Measurements from ENCODE around the gene MT1X. TPM values are rescaled to one million over a fixed set of nuclear protein-coding genes. Genes with fewer than 3 reads are reported as not detected.
A peak's percentile ranks its signal among the peaks of the same experiment; 100 is the strongest.
"Not testable (repeated sequence)": the region's sequence is repeated elsewhere in the genome, so short reads cannot be mapped to it uniquely, and the experiment has no call there.

The MT1X gene
- polyA plus RNA-seq, 4 donors: 93.7 to 776 (median 195) TPM

- Histone ChIP-seq H3K4me3 (ENCODE audit: low read depth in 1 of 3, low read length in 3 of 3) (no peak overlapping the region), H3K9me3 (ENCODE audit: control insufficient read depth in 2 of 2, insufficient read depth in 1 of 2, low read depth in 1 of 2, low read length in 1 of 2) (peaks cover 0 to 4% of the 10 kb centered on the region in 2 donors), H3K4me1 (ENCODE audit: control insufficient read depth in 3 of 3, insufficient read depth in 2 of 3, low read depth in 1 of 3, low read length in 2 of 3) (no peaks in the 10 kb centered on the region), H3K27ac (ENCODE audit: low read depth in 1 of 3, low read length in 2 of 3) (no peak overlapping the region), H3K36me3 (ENCODE audit: control insufficient read depth in 3 of 3, insufficient read depth in 2 of 3, low read depth in 1 of 3, low read length in 3 of 3) (no peaks in the 10 kb centered on the region), H3K27me3 (ENCODE audit: control insufficient read depth in 3 of 3, insufficient read depth in 3 of 3, low read length in 3 of 3) (peaks cover 0 to 5% (median 0%) of the 10 kb centered on the region in 3 donors)
- no peak for DNase-seq
- FAIRE-seq: no peak
- 70 to 90% (median 83%) methylated on average over 3 of the region's 3 CpGs for WGBS, 3 donors
These were observed 34.5 kb downstream of the MT1X start for GRCh38 chr16:56716761-56717160.

GRCh38 chr16:56717532-56717931 is 35.3 kb downstream of the MT1X start:
- not testable (repeated sequence) for DNase-seq; H3K36me3 ChIP-seq (ENCODE audit: control insufficient read depth in 3 of 3, insufficient read depth in 2 of 3, low read depth in 1 of 3, low read length in 3 of 3); H3K27me3 ChIP-seq (ENCODE audit: control insufficient read depth in 3 of 3, insufficient read depth in 3 of 3, low read length in 3 of 3); FAIRE-seq; H3K9me3 ChIP-seq (ENCODE audit: control insufficient read depth in 2 of 2, insufficient read depth in 1 of 2, low read depth in 1 of 2, low read length in 1 of 2); H3K27ac ChIP-seq (ENCODE audit: low read depth in 1 of 3, low read length in 2 of 3); H3K4me1 ChIP-seq (ENCODE audit: control insufficient read depth in 3 of 3, insufficient read depth in 2 of 3, low read depth in 1 of 3, low read length in 2 of 3); H3K4me3 ChIP-seq (ENCODE audit: low read depth in 1 of 3, low read length in 3 of 3)
- 82 to 91% (median 87%) methylated on average over 2 of the region's 2 CpGs for WGBS, 3 donors

DNA sequence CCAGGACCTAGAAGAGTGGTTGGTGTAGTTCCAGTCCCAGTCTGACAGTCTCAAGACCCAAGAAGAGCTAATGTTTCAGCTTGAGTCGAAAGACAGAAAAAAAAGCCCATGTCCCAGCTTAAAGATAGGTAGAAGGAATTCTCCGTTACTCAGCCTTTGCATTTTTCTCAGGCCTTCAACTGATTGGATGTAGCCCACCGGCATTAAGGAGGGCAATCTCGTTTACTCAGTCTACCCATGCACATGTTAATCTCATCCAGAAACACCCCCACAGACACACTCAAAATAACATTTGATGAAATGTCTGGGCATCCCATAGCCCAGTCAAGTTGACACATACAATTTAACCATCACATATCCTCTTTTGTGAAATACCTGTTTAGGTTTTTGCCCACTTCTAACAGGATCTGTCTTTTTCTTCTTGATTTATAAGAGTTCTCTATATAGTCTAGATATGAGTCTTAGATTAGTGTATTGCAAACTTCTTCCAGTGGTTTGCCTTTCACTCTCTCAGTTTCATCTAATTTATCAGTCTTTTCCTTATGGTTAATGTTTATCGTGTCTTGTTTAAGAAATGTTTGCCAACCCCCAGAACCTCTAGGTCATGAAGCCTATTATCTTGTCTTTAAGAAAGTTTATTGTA is 40.1 kb downstream of the MT1X start:
- no peak overlapping the region for H3K27ac ChIP-seq (ENCODE audit: low read depth in 1 of 3, low read length in 2 of 3)
- H3K27me3 ChIP-seq (ENCODE audit: control insufficient read depth in 3 of 3, insufficient read depth in 3 of 3, low read length in 3 of 3): peaks cover 0 to 2% (median 0%) of the 10 kb centered on the region in 3 donors
- no peaks in the 10 kb centered on the region for H3K9me3 ChIP-seq (ENCODE audit: control insufficient read depth in 2 of 2, insufficient read depth in 1 of 2, low read depth in 1 of 2, low read length in 1 of 2)
- 65 to 84% (median 71%) methylated on average over 5 of the region's 5 CpGs for WGBS, 3 donors
- no peaks in the 10 kb centered on the region for H3K4me1 ChIP-seq (ENCODE audit: control insufficient read depth in 3 of 3, insufficient read depth in 2 of 3, low read depth in 1 of 3, low read length in 2 of 3)
- no peak for DNase-seq
- no peak overlapping the region for H3K4me3 ChIP-seq (ENCODE audit: low read depth in 1 of 3, low read length in 3 of 3)
- FAIRE-seq: no peak
- no peaks in the 10 kb centered on the region for H3K36me3 ChIP-seq (ENCODE audit: control insufficient read depth in 3 of 3, insufficient read depth in 2 of 3, low read depth in 1 of 3, low read length in 3 of 3)

DNA sequence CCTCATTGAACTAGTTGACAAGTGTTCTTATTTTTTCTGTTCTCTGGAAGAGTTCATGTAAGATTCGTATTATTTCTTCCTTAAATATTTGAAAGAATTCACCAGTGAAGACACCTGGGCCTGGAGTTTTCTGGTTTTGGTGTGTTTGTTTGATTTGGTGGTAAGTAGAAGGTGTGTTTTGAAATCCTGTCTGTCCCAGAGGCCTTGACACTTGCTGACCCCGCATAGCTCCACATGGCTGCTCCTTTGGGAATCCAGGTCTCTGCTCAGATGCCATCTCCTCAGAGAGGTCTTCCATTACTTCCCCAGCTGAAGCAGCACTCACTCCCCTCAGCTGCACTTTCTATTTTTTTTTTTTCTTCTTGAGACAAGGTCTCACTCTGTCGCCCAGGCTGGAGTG is 41.9 kb downstream of the MT1X start:
- Histone ChIP-seq H3K9me3 (ENCODE audit: control insufficient read depth in 2 of 2, insufficient read depth in 1 of 2, low read depth in 1 of 2, low read length in 1 of 2) (no peaks in the 10 kb centered on the region), H3K27ac (ENCODE audit: low read depth in 1 of 3, low read length in 2 of 3) (no peak overlapping the region), H3K36me3 (ENCODE audit: control insufficient read depth in 3 of 3, insufficient read depth in 2 of 3, low read depth in 1 of 3, low read length in 3 of 3) (no peaks in the 10 kb centered on the region), H3K27me3 (ENCODE audit: control insufficient read depth in 3 of 3, insufficient read depth in 3 of 3, low read length in 3 of 3) (peaks cover 0 to 2% (median 0%) of the 10 kb centered on the region in 3 donors), H3K4me1 (ENCODE audit: control insufficient read depth in 3 of 3, insufficient read depth in 2 of 3, low read depth in 1 of 3, low read length in 2 of 3) (peaks cover 0 to 2% (median 0%) of the 10 kb centered on the region in 3 donors), H3K4me3 (ENCODE audit: low read depth in 1 of 3, low read length in 3 of 3) (no peak overlapping the region)
- DNase-seq: no peak
- no peak for FAIRE-seq
- WGBS, 3 donors: 92 to 99% (median 96%) methylated on average over 3 of the region's 3 CpGs

GRCh38 chr16:56726283-56726682 is 44.0 kb downstream of the MT1X start:
- FAIRE-seq (no peak), DNase-seq (no peak)
- no peak overlapping the region for H3K4me3 ChIP-seq (ENCODE audit: low read depth in 1 of 3, low read length in 3 of 3)
- H3K27me3 ChIP-seq (ENCODE audit: control insufficient read depth in 3 of 3, insufficient read depth in 3 of 3, low read length in 3 of 3): no peaks in the 10 kb centered on the region
- 77 to 87% (median 81%) methylated on average over 2 of the region's 2 CpGs for WGBS, 3 donors
- H3K36me3 ChIP-seq (ENCODE audit: control insufficient read depth in 3 of 3, insufficient read depth in 2 of 3, low read depth in 1 of 3, low read length in 3 of 3): no peaks in the 10 kb centered on the region
- H3K27ac ChIP-seq (ENCODE audit: low read depth in 1 of 3, low read length in 2 of 3): no peak overlapping the region
- peaks cover 0 to 8% (median 4%) of the 10 kb centered on the region in 3 donors for H3K4me1 ChIP-seq (ENCODE audit: control insufficient read depth in 3 of 3, insufficient read depth in 2 of 3, low read depth in 1 of 3, low read length in 2 of 3)
- H3K9me3 ChIP-seq (ENCODE audit: control insufficient read depth in 2 of 2, insufficient read depth in 1 of 2, low read depth in 1 of 2, low read length in 1 of 2): no peaks in the 10 kb centered on the region

DNA sequence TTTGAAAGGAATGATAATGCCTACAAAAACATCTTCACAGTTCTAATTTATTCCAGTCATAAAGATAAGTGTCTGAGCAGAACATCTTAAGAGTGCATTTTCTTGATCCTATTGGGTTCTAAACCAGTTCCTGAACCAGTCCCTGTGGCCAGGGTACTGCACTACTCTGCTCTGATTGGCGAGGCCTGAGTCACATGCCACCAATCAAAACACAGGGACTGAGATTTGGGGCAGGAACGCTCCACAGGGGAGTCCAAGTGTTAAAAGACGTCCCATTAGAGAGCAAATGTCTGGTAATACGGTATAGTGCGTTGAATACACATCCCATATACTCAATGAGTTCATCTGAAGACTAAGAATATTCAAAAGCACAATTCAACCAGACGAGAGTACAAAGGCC is 44.7 kb downstream of the MT1X start:
- FAIRE-seq (no peak), DNase-seq (no peak)
- no peaks in the 10 kb centered on the region for H3K9me3 ChIP-seq (ENCODE audit: control insufficient read depth in 2 of 2, insufficient read depth in 1 of 2, low read depth in 1 of 2, low read length in 1 of 2)
- H3K27ac ChIP-seq (ENCODE audit: low read depth in 1 of 3, low read length in 2 of 3): no peak overlapping the region
- H3K4me3 ChIP-seq (ENCODE audit: low read depth in 1 of 3, low read length in 3 of 3): no peak overlapping the region
- no peaks in the 10 kb centered on the region for H3K36me3 ChIP-seq (ENCODE audit: control insufficient read depth in 3 of 3, insufficient read depth in 2 of 3, low read depth in 1 of 3, low read length in 3 of 3)
- H3K4me1 ChIP-seq (ENCODE audit: control insufficient read depth in 3 of 3, insufficient read depth in 2 of 3, low read depth in 1 of 3, low read length in 2 of 3): peaks cover 0 to 8% (median 4%) of the 10 kb centered on the region in 3 donors
- H3K27me3 ChIP-seq (ENCODE audit: control insufficient read depth in 3 of 3, insufficient read depth in 3 of 3, low read length in 3 of 3): no peaks in the 10 kb centered on the region
- 89 to 92% (median 90%) methylated on average over 6 of the region's 6 CpGs for WGBS, 3 donors

- DNase-seq (no peak), FAIRE-seq (no peak)
- 86 to 100% (median 96%) methylated on average over 1 of the region's 1 CpG for WGBS, 3 donors
- Histone ChIP-seq H3K36me3 (ENCODE audit: control insufficient read depth in 3 of 3, insufficient read depth in 2 of 3, low read depth in 1 of 3, low read length in 3 of 3) (no peaks in the 10 kb centered on the region), H3K27me3 (ENCODE audit: control insufficient read depth in 3 of 3, insufficient read depth in 3 of 3, low read length in 3 of 3) (no peaks in the 10 kb centered on the region), H3K4me1 (ENCODE audit: control insufficient read depth in 3 of 3, insufficient read depth in 2 of 3, low read depth in 1 of 3, low read length in 2 of 3) (peaks cover 0 to 8% (median 4%) of the 10 kb centered on the region in 3 donors), H3K4me3 (ENCODE audit: low read depth in 1 of 3, low read length in 3 of 3) (no peak overlapping the region), H3K27ac (ENCODE audit: low read depth in 1 of 3, low read length in 2 of 3) (no peak overlapping the region), H3K9me3 (ENCODE audit: control insufficient read depth in 2 of 2, insufficient read depth in 1 of 2, low read depth in 1 of 2, low read length in 1 of 2) (no peaks in the 10 kb centered on the region)
These were observed 45.8 kb downstream of the MT1X start for GRCh38 chr16:56728027-56728426.

DNA sequence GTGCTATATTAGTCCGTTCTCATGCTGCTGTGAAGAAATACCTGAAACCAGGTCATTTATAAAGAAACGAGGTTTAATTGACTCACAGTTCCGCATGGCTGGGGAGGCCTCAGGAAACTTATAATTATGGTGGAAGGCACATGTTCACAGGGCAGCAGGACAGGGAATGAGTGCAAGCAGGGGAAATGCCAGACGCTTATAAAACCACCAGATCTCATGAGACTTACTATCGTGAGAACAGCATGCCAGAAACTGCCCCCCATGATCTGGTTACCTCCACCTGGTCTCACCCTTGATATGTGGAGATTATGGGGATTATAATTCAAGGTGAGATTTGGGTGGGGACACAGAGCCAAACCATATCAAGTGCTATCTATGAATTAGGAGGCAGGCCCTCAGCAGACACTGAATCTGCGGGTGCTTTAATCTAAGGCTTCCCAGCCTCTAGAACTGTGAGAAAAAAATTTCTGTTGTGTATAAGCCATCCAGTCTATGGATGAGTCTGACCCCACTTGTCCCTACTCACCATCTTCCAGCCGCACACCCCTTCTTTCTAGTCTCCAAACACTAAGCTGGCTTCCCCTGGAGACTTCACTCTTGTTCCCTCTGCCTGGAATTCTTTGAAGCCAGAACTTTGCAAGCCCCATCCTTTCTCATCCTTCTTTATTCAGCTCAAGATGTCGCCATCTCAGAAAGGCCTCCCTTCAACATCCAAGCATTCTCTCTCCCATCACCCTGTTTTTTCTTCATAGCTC is 46.9 kb downstream of the MT1X start:
- DNase-seq: no peak
- peaks cover 0 to 8% (median 4%) of the 10 kb centered on the region in 3 donors for H3K4me1 ChIP-seq (ENCODE audit: control insufficient read depth in 3 of 3, insufficient read depth in 2 of 3, low read depth in 1 of 3, low read length in 2 of 3)
- no peaks in the 10 kb centered on the region for H3K27me3 ChIP-seq (ENCODE audit: control insufficient read depth in 3 of 3, insufficient read depth in 3 of 3, low read length in 3 of 3)
- FAIRE-seq: no peak
- peak overlapping the region; percentile 40 to 87 (median 61) for H3K4me3 ChIP-seq (ENCODE audit: low read depth in 1 of 3, low read length in 3 of 3)
- 49 to 56% (median 52%) methylated on average over 8 of the region's 8 CpGs for WGBS, 3 donors
- H3K9me3 ChIP-seq (ENCODE audit: control insufficient read depth in 2 of 2, insufficient read depth in 1 of 2, low read depth in 1 of 2, low read length in 1 of 2): no peaks in the 10 kb centered on the region
- no peaks in the 10 kb centered on the region for H3K36me3 ChIP-seq (ENCODE audit: control insufficient read depth in 3 of 3, insufficient read depth in 2 of 3, low read depth in 1 of 3, low read length in 3 of 3)
- peak overlapping the region; percentile 78 to 87 (median 83) for H3K27ac ChIP-seq (ENCODE audit: low read depth in 1 of 3, low read length in 2 of 3)

Measured in small intestine (tissue), 7 donors.